HG03066 (cell line): Measurements from ENCODE around the gene ARID1B.

Experiments
- ATAC-seq: cut with Tn5 transposase; IDR thresholded peaks from one replicate; pipeline ENCODE4 v1.9.1; 2021; ENCODE audit warnings: low read depth; ENCODE audit not compliant: unreplicated experiment

ARID1B gene

GRCh38 chr6:157110607-157111006 is 333.4 kb downstream of the ARID1B start:
- ATAC-seq = no peak

- ATAC-seq = no peak
Observed at GRCh38 chr6:157113389-157113788, 336.2 kb downstream of the ARID1B start.

- no peak for ATAC-seq
Observed at GRCh38 chr6:157116426-157116825, 339.2 kb downstream of the ARID1B start.

GRCh38 chr6:157117431-157118095 is 340.4 kb downstream of the ARID1B start:
- no peak for ATAC-seq

- ATAC-seq = no peak
Observed at GRCh38 chr6:157119502-157120027, 342.4 kb downstream of the ARID1B start.

GRCh38 chr6:157120534-157121232 is 343.5 kb downstream of the ARID1B start:
- ATAC-seq = no peak

GRCh38 chr6:157121897-157122296 is 344.7 kb downstream of the ARID1B start:
- no peak for ATAC-seq

- ATAC-seq = no peak
Observed at GRCh38 chr6:157123234-157123633, 346.1 kb downstream of the ARID1B start.

GRCh38 chr6:157124485-157125254 is 347.5 kb downstream of the ARID1B start:
- ATAC-seq = no peak

- ATAC-seq = no peak
Observed at GRCh38 chr6:157125531-157125930, 348.4 kb downstream of the ARID1B start.

GRCh38 chr6:157126183-157127098 is 349.3 kb downstream of the ARID1B start:
- ATAC-seq = no peak

GRCh38 chr6:157128235-157128775 is 351.1 kb downstream of the ARID1B start:
- ATAC-seq = no peak

- no peak for ATAC-seq
Observed at GRCh38 chr6:157131250-157131649, 354.1 kb downstream of the ARID1B start.

GRCh38 chr6:157133856-157134255 is 356.7 kb downstream of the ARID1B start:
- no peak for ATAC-seq

GRCh38 chr6:157134402-157135047 is 357.3 kb downstream of the ARID1B start:
- ATAC-seq = no peak

GRCh38 chr6:157135691-157136090 is 358.5 kb downstream of the ARID1B start:
- ATAC-seq = no peak

GRCh38 chr6:157137501-157137900 is 360.3 kb downstream of the ARID1B start:
- no peak for ATAC-seq

- no peak for ATAC-seq
Observed at GRCh38 chr6:157139054-157139708, 362.0 kb downstream of the ARID1B start.
